Activated naive CD4-positive, alpha-beta T cell treated with anti-CD3 and anti-CD28 coated beads, Interleukin-2, amount 50 U/mL, for 24 hours (primary cell): ENCODE measurements around the gene TAS2R10.
"Not testable (repeated sequence)": the region's sequence is repeated elsewhere in the genome, so short reads cannot be mapped to it uniquely, and the experiment has no call there.

ENCODE experiments used
- H3K27ac Mint-ChIP-seq: one replicate; pipeline ENCODE4 v1.8.0; 2021; ENCODE audit warnings: mild to moderate bottlenecking, mixed read lengths
- H3K27me3 Mint-ChIP-seq: one replicate; pipeline ENCODE4 v1.8.0; 2021; ENCODE audit warnings: mixed read lengths
- H3K36me3 Mint-ChIP-seq: one replicate; pipeline ENCODE4 v1.8.0; 2021; ENCODE audit warnings: mixed read lengths
- H3K4me1 Mint-ChIP-seq: one replicate; pipeline ENCODE4 v1.8.0; 2021; ENCODE audit warnings: mixed read lengths
- H3K4me3 Mint-ChIP-seq: one replicate; pipeline ENCODE4 v1.8.0; 2021; ENCODE audit warnings: mild to moderate bottlenecking, mixed read lengths
- H3K9me3 Mint-ChIP-seq: one replicate; pipeline ENCODE4 v1.8.0; 2021; ENCODE audit warnings: mixed read lengths

TAS2R10 gene

DNA sequence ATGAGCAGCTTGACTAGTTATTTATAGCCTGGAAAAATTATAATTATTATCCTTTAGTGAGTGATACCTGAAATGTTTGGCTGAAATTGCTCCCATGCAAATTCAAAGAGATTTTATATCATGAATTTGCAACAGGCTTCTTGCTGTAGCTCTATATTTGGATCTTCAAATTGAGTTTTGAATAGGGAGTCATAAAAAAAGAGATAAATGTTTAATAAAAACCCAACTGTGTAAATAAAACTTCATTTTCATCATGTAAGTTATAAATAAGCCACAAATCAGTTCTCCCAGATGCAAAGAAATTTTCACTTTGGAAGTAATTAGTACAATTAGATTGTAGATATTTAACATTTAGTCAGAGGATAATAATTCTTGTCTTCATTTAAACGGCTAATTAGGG lies 19.0 kb downstream of the TAS2R10 start, which contains the start of gene TAS2R8:
TAS2R8 (minus strand) TSS at position 101 of the 400 bp plus-strand sequence. CDS start 306 bp downstream, outside the sequence.
- peaks cover 36% of the 10 kb centered on the region for H3K27me3 Mint-ChIP-seq
- H3K27ac Mint-ChIP-seq, result no peak within 1 kb of the TSS
- no peak within 1 kb of the TSS for H3K4me3 Mint-ChIP-seq
- no peaks in the 10 kb centered on the region for H3K36me3 Mint-ChIP-seq
- no peaks in the 10 kb centered on the region for H3K4me1 Mint-ChIP-seq
- no peaks in the 10 kb centered on the region for H3K9me3 Mint-ChIP-seq

DNA sequence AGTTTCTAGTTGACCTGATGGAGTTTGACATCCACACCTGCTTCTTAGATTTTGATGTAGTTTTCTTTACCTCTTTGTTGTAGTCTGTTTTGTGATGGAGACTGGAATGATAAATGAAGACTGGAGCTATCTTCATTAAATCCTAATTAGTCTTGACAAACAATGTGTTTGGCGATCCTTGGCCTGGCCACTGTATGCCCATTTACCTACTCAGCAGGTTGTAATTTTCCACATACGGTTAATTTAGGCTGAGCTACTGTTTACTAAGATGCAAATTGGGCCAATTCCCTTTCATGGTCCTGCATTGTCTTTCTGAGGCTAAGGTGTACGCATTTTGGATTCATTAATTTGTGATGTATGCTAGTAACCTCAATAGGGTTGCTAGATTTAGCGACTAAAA lies 23.6 kb downstream of the TAS2R10 start, which contains the start of gene TAS2R7:
TAS2R7 (minus strand) TSS at position 41 of the 400 bp plus-strand sequence. CDS start 57 bp downstream, outside the sequence.
- Mint-ChIP-seq H3K36me3 (no peaks in the 10 kb centered on the region), H3K27me3 (peaks cover 21% of the 10 kb centered on the region), H3K27ac (peak within 1 kb of the TSS; percentile 2), H3K9me3 (no peaks in the 10 kb centered on the region), H3K4me1 (no peaks in the 10 kb centered on the region), H3K4me3 (no peak within 1 kb of the TSS)

- Mint-ChIP-seq H3K4me3 (no peak overlapping the region), H3K27ac (peak overlapping the region; percentile 2), H3K36me3 (no peaks in the 10 kb centered on the region), H3K4me1 (no peaks in the 10 kb centered on the region), H3K9me3 (no peaks in the 10 kb centered on the region), H3K27me3 (peaks cover 25% of the 10 kb centered on the region)
Measured at GRCh38 chr12:10801741-10802140, 24.4 kb downstream of the TAS2R10 start.

DNA sequence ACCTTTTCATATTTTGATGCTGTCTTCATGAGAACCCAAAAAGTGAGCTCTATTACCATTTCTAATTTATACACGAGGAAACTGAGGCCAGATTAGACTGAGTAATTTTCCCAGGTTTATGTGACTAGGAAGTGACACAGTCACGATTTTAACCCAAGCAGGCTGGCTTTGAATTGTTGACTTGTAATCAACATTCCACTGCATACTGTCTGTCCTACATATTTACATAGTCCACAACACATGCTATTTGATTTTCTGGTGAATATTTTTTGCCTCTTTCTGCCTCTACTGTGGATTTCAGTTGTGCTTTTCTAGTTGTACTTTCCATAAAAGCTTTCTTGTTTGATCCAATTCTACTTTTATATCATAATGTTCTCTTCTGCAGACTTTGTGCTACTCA lies 31.9 kb downstream of the TAS2R10 start:
- no peaks in the 10 kb centered on the region for H3K4me1 Mint-ChIP-seq
- no peak overlapping the region for H3K4me3 Mint-ChIP-seq
- H3K27me3 Mint-ChIP-seq, result peaks cover 8% of the 10 kb centered on the region
- H3K9me3 Mint-ChIP-seq, result no peaks in the 10 kb centered on the region
- H3K36me3 Mint-ChIP-seq, result no peaks in the 10 kb centered on the region
- no peak overlapping the region for H3K27ac Mint-ChIP-seq

- not testable (repeated sequence) for H3K4me1 Mint-ChIP-seq, H3K27me3 Mint-ChIP-seq, H3K36me3 Mint-ChIP-seq, H3K27ac Mint-ChIP-seq, H3K4me3 Mint-ChIP-seq, H3K9me3 Mint-ChIP-seq
Measured at GRCh38 chr12:10791769-10792168, 34.4 kb downstream of the TAS2R10 start.

- peaks cover 5% of the 10 kb centered on the region for H3K27me3 Mint-ChIP-seq
Measured at GRCh38 chr12:10783252-10783651, 42.9 kb downstream of the TAS2R10 start.

DNA sequence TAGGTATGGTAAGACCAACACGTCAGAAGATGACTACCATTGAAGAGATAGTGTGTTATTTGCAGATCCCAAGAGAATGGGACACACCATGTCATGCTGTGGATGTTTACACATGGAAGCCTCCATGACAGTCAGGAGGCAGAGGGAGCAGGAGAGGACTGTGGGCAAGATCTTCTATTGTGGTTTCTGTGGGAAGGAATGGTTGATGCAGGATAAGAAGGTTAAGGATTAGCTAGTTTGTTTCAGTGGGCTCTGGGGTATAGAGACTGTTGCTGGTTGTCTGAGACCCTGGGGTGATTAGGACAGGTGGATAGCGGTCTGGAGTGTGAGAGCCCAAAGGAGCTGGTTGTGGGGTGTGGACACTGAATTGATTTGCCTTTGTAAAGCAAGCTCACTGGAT lies 47.1 kb downstream of the TAS2R10 start:
- Mint-ChIP-seq H3K4me3 (no peak overlapping the region), H3K36me3 (no peaks in the 10 kb centered on the region), H3K9me3 (no peaks in the 10 kb centered on the region), H3K27me3 (peaks cover 9% of the 10 kb centered on the region), H3K27ac (no peak overlapping the region), H3K4me1 (no peaks in the 10 kb centered on the region)

More at GRCh38 chr12:10783252-10783651, 42.9 kb downstream of the TAS2R10 start:
- Mint-ChIP-seq H3K4me3 (no peak overlapping the region), H3K9me3 (no peaks in the 10 kb centered on the region), H3K36me3 (no peaks in the 10 kb centered on the region), H3K27ac (no peak overlapping the region), H3K4me1 (no peaks in the 10 kb centered on the region)
